WTC11 (cell line): Measurements from ENCODE around the gene LRP1.

ENCODE experiments used
- CREB1 ChIP-seq: sonication (generic); formaldehyde crosslinking; IDR thresholded peaks from 2 replicates; pipeline ENCODE4 v1.8.0; 2023; ENCODE audit warnings: mild to moderate bottlenecking, missing genetic modification reagents
- ELF4 ChIP-seq: sonication (generic); formaldehyde crosslinking; IDR thresholded peaks from 2 replicates; pipeline ENCODE4 v1.8.1; 2022; ENCODE audit warnings: low read depth, mild to moderate bottlenecking, moderate library complexity, missing genetic modification reagents
- ESRRA ChIP-seq: sonication (generic); formaldehyde crosslinking; IDR thresholded peaks from 2 replicates; pipeline ENCODE4 v1.8.1; 2022; ENCODE audit warnings: mild to moderate bottlenecking, missing genetic modification reagents, borderline replicate concordance
- GABPB1 ChIP-seq: sonication (generic); formaldehyde crosslinking; IDR thresholded peaks from 2 replicates; pipeline ENCODE4 v1.8.1; 2023; ENCODE audit warnings: mild to moderate bottlenecking, missing genetic modification reagents
- MYBL2 ChIP-seq: sonication (generic); formaldehyde crosslinking; IDR thresholded peaks from 2 replicates; pipeline ENCODE4 v1.8.1; 2023; ENCODE audit warnings: mild to moderate bottlenecking, moderate library complexity, missing genetic modification reagents
- NFYB ChIP-seq: sonication (generic); formaldehyde crosslinking; conservative IDR thresholded peaks from 2 replicates; pipeline ENCODE4 v1.8.0; 2022; ENCODE audit warnings: low read depth, missing genetic modification reagents
- ZNF138 ChIP-seq: sonication (generic); formaldehyde crosslinking; conservative IDR thresholded peaks from 2 replicates; pipeline ENCODE4 v1.8.1; 2022; ENCODE audit warnings: mild to moderate bottlenecking, moderate library complexity, missing genetic modification reagents
- ZNF232 ChIP-seq: sonication (generic); formaldehyde crosslinking; IDR thresholded peaks from 2 replicates; pipeline ENCODE4 v1.8.0; 2022; ENCODE audit warnings: mild to moderate bottlenecking, missing genetic modification reagents
- TF ChIP-seq, protein P1 (sequence below): sonication (generic); formaldehyde crosslinking; IDR thresholded peaks from 2 replicates; pipeline ENCODE4 v1.8.1; 2022; ENCODE audit warnings: low read depth, missing genetic modification reagents, borderline replicate concordance
- TF ChIP-seq, protein P2 (sequence below): fragments of 200-600 bp; IDR thresholded peaks from 2 replicates; pipeline ENCODE4 v1.8.0; 2022; ENCODE audit warnings: antibody characterized with exemption
- TF ChIP-seq, protein P3 (sequence below): sonication (generic); formaldehyde crosslinking; IDR thresholded peaks from 2 replicates; pipeline ENCODE4 v1.8.1; 2022; ENCODE audit warnings: mild to moderate bottlenecking, missing genetic modification reagents, moderate library complexity, borderline replicate concordance
- TF ChIP-seq, protein P4 (sequence below): sonication (generic); formaldehyde crosslinking; IDR thresholded peaks from 2 replicates; pipeline ENCODE4 v1.8.0; 2022; ENCODE audit warnings: mild to moderate bottlenecking, missing genetic modification reagents
- TF ChIP-seq, protein P5 (sequence below): sonication (generic); formaldehyde crosslinking; IDR thresholded peaks from 2 replicates; pipeline ENCODE4 v1.8.1; 2023; ENCODE audit warnings: mild to moderate bottlenecking, missing genetic modification reagents, moderate library complexity

DNA sequence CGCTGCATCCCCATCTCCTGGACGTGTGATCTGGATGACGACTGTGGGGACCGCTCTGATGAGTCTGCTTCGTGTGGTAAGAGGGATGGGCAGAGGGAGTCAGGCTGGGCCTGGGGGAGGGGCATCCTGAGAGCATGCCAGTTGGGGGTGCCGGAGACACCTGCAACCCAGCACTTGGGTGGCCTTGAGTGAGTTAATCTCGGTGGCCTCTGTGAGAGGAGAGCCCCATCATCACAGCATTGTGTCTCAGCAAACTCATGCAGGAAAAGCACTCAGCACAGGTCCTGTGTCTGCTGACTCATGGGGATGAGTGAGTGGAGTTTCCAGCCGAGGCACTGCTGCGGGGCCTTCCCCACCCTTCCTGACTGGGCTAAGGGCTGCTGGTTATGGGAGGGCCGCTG is 38.7 kb downstream of the LRP1 start:
- TF ChIP-seq ELF4 (CRISPR knock-in tag) (no peak), ZNF138 (CRISPR knock-in tag) (no peak), ZNF232 (CRISPR knock-in tag) (no peak), MYBL2 (no peak), GABPB1 (CRISPR knock-in tag) (no peak), NFYB (CRISPR knock-in tag) (no peak), CREB1 (CRISPR knock-in tag) (no peak), ESRRA (CRISPR knock-in tag) (no peak)
- TF ChIP-seq, protein P1, sequence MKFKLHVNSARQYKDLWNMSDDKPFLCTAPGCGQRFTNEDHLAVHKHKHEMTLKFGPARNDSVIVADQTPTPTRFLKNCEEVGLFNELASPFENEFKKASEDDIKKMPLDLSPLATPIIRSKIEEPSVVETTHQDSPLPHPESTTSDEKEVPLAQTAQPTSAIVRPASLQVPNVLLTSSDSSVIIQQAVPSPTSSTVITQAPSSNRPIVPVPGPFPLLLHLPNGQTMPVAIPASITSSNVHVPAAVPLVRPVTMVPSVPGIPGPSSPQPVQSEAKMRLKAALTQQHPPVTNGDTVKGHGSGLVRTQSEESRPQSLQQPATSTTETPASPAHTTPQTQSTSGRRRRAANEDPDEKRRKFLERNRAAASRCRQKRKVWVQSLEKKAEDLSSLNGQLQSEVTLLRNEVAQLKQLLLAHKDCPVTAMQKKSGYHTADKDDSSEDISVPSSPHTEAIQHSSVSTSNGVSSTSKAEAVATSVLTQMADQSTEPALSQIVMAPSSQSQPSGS, result no peak
- TF ChIP-seq, protein P2, sequence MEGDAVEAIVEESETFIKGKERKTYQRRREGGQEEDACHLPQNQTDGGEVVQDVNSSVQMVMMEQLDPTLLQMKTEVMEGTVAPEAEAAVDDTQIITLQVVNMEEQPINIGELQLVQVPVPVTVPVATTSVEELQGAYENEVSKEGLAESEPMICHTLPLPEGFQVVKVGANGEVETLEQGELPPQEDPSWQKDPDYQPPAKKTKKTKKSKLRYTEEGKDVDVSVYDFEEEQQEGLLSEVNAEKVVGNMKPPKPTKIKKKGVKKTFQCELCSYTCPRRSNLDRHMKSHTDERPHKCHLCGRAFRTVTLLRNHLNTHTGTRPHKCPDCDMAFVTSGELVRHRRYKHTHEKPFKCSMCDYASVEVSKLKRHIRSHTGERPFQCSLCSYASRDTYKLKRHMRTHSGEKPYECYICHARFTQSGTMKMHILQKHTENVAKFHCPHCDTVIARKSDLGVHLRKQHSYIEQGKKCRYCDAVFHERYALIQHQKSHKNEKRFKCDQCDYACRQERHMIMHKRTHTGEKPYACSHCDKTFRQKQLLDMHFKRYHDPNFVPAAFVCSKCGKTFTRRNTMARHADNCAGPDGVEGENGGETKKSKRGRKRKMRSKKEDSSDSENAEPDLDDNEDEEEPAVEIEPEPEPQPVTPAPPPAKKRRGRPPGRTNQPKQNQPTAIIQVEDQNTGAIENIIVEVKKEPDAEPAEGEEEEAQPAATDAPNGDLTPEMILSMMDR, result no peak
- TF ChIP-seq, protein P3, sequence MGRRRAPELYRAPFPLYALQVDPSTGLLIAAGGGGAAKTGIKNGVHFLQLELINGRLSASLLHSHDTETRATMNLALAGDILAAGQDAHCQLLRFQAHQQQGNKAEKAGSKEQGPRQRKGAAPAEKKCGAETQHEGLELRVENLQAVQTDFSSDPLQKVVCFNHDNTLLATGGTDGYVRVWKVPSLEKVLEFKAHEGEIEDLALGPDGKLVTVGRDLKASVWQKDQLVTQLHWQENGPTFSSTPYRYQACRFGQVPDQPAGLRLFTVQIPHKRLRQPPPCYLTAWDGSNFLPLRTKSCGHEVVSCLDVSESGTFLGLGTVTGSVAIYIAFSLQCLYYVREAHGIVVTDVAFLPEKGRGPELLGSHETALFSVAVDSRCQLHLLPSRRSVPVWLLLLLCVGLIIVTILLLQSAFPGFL (CRISPR knock-in tag), result no peak
- TF ChIP-seq, protein P4, sequence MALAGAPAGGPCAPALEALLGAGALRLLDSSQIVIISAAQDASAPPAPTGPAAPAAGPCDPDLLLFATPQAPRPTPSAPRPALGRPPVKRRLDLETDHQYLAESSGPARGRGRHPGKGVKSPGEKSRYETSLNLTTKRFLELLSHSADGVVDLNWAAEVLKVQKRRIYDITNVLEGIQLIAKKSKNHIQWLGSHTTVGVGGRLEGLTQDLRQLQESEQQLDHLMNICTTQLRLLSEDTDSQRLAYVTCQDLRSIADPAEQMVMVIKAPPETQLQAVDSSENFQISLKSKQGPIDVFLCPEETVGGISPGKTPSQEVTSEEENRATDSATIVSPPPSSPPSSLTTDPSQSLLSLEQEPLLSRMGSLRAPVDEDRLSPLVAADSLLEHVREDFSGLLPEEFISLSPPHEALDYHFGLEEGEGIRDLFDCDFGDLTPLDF (CRISPR knock-in tag), result no peak
- TF ChIP-seq, protein P5, sequence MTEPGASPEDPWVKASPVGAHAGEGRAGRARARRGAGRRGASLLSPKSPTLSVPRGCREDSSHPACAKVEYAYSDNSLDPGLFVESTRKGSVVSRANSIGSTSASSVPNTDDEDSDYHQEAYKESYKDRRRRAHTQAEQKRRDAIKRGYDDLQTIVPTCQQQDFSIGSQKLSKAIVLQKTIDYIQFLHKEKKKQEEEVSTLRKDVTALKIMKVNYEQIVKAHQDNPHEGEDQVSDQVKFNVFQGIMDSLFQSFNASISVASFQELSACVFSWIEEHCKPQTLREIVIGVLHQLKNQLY, result no peak
